ENCODE data around the gene PNKP. TPM values are rescaled to one million over a fixed set of nuclear protein-coding genes. Genes with fewer than 3 reads are reported as not detected.

PNKP gene
- total and polyA plus RNA-seq, 10 of the 15 experiments (the other 5 are each of a cell fraction or from before 2014, with no cell fraction given): 2.9 to 82.3 (median 33.2) TPM

DNA sequence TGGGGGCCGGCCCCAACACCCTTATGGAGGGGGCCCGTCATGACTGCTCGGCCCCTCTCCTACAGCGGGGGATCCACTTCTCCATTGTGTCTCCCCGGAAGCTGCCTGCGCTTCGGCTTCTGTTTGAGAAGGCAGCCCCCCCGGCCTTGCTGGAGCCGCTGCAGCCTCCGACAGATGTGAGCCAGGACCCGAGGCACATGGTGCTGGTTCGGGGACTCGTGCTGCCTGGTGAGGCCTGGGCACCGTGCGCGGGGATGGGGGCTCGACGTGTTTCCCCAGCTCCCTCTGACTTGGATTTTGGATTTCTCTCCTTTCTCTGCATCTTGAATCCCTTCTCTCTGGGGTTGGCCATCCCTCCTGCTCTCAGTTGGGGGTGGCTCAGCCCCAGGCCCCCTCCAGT, 37.7 kb downstream of the PNKP start:
- Histone ChIP-seq H3K4me2 (ENCODE audit: control insufficient read depth, insufficient read depth) (no peak overlapping the region), H2AFZ (ENCODE audit: control insufficient read depth, low read depth, low read length) (no peak overlapping the region), H3K9ac (ENCODE audit: control insufficient read depth, insufficient read depth, low read length) (no peak overlapping the region), H3K27ac (ENCODE audit: control insufficient read depth, insufficient read depth) (no peak overlapping the region), H4K20me1 (ENCODE audit: control insufficient read depth, insufficient read depth) (peaks cover 3% of the 10 kb centered on the region), H3K4me1 (ENCODE audit: control insufficient read depth, insufficient read depth, low read length) (no peaks in the 10 kb centered on the region), H3K36me3 (ENCODE audit: control insufficient read depth in 2 of 2, insufficient read depth in 2 of 2, low read length in 1 of 2) (peaks cover 12 to 24% of the 10 kb centered on the region in 2 experiments), H3K9me3 (replicated peaks; ENCODE audit: control insufficient read depth, insufficient read depth, low read length) (no peaks in the 10 kb centered on the region), H3K27me3 (replicated peaks in 1 of 2; ENCODE audit: control insufficient read depth in 2 of 2, insufficient read depth in 2 of 2, low read length in 1 of 2) (no peaks in the 10 kb centered on the region), H3K4me3 (no peak overlapping the region), H3K79me2 (ENCODE audit: control insufficient read depth, insufficient read depth, low read length) (no peaks in the 10 kb centered on the region)
- 80% methylated on average over 18 of the region's 18 CpGs for WGBS (ENCODE audit: insufficient coverage, insufficient replicate concordance, low lambda C conversion rate, missing lambda C conversion rate)
- intact Hi-C loops (cut with micrococcal nuclease; ENCODE audit: unreplicated experiment) (no loop called here), in situ Hi-C loops (cut with MboI) (no loop called here)
- ChIA-PET RAD21 (ENCODE audit: unreplicated experiment) (no interaction called here), POLR2A (interaction anchor here (1.1 kb wide), 1 partner anchor 82 kb away, joined by 5 read pairs; no protein-coding TSS in a partner anchor), SMC1A (ENCODE audit: uncharacterized antibody, unreplicated experiment) (no interaction called here), CTCF (no interaction called here)
- ATAC-seq: no peak
- FAIRE-seq: no peak
- TF ChIP-seq PML (IDR thresholded peaks at IDR 0.05; ENCODE audit: low read length) (no peak), MTA2 (IDR thresholded peaks at IDR 0.05; ENCODE audit: low read depth) (no peak), ZNF217 (IDR thresholded peaks at IDR 0.05) (no peak), TCF7 (IDR thresholded peaks at IDR 0.05; ENCODE audit: borderline replicate concordance) (no peak), ZBED1 (IDR thresholded peaks at IDR 0.05; ENCODE audit: borderline replicate concordance) (no peak), NRF1 (conservative IDR thresholded peaks at IDR 0.05; ENCODE audit: low read depth, low read length) (no peak), STAT3 (IDR thresholded peaks at IDR 0.05; ENCODE audit: low read depth, low read length) (no peak), MEF2B (IDR thresholded peaks at IDR 0.05; ENCODE audit: partially characterized antibody, poor library complexity, severe bottlenecking) (no peak), NFYB (IDR thresholded peaks at IDR 0.05; ENCODE audit: insufficient read depth, low read depth, low read length) (no peak), ZNF207 (IDR thresholded peaks at IDR 0.05; ENCODE audit: borderline replicate concordance) (no peak), POU2F2 (IDR thresholded peaks at IDR 0.05; ENCODE audit: borderline replicate concordance, low read depth, low read length) (no peak), LARP7 (IDR thresholded peaks at IDR 0.05) (no peak)
- TF ChIP-seq, protein P1, sequence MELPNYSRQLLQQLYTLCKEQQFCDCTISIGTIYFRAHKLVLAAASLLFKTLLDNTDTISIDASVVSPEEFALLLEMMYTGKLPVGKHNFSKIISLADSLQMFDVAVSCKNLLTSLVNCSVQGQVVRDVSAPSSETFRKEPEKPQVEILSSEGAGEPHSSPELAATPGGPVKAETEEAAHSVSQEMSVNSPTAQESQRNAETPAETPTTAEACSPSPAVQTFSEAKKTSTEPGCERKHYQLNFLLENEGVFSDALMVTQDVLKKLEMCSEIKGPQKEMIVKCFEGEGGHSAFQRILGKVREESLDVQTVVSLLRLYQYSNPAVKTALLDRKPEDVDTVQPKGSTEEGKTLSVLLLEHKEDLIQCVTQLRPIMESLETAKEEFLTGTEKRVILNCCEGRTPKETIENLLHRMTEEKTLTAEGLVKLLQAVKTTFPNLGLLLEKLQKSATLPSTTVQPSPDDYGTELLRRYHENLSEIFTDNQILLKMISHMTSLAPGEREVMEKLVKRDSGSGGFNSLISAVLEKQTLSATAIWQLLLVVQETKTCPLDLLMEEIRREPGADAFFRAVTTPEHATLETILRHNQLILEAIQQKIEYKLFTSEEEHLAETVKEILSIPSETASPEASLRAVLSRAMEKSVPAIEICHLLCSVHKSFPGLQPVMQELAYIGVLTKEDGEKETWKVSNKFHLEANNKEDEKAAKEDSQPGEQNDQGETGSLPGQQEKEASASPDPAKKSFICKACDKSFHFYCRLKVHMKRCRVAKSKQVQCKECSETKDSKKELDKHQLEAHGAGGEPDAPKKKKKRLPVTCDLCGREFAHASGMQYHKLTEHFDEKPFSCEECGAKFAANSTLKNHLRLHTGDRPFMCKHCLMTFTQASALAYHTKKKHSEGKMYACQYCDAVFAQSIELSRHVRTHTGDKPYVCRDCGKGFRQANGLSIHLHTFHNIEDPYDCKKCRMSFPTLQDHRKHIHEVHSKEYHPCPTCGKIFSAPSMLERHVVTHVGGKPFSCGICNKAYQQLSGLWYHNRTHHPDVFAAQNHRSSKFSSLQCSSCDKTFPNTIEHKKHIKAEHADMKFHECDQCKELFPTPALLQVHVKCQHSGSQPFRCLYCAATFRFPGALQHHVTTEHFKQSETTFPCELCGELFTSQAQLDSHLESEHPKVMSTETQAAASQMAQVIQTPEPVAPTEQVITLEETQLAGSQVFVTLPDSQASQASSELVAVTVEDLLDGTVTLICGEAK (IDR thresholded peaks at IDR 0.05; ENCODE audit: borderline replicate concordance): no peak
- TF ChIP-seq, protein P2, sequence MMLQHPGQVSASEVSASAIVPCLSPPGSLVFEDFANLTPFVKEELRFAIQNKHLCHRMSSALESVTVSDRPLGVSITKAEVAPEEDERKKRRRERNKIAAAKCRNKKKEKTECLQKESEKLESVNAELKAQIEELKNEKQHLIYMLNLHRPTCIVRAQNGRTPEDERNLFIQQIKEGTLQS (IDR thresholded peaks at IDR 0.05; ENCODE audit: borderline replicate concordance, extremely low read depth, low read depth, low read length): no peak
- TF ChIP-seq, protein P3, sequence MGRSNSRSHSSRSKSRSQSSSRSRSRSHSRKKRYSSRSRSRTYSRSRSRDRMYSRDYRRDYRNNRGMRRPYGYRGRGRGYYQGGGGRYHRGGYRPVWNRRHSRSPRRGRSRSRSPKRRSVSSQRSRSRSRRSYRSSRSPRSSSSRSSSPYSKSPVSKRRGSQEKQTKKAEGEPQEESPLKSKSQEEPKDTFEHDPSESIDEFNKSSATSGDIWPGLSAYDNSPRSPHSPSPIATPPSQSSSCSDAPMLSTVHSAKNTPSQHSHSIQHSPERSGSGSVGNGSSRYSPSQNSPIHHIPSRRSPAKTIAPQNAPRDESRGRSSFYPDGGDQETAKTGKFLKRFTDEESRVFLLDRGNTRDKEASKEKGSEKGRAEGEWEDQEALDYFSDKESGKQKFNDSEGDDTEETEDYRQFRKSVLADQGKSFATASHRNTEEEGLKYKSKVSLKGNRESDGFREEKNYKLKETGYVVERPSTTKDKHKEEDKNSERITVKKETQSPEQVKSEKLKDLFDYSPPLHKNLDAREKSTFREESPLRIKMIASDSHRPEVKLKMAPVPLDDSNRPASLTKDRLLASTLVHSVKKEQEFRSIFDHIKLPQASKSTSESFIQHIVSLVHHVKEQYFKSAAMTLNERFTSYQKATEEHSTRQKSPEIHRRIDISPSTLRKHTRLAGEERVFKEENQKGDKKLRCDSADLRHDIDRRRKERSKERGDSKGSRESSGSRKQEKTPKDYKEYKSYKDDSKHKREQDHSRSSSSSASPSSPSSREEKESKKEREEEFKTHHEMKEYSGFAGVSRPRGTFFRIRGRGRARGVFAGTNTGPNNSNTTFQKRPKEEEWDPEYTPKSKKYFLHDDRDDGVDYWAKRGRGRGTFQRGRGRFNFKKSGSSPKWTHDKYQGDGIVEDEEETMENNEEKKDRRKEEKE (IDR thresholded peaks at IDR 0.05): no peak
- TF ChIP-seq, protein P4, sequence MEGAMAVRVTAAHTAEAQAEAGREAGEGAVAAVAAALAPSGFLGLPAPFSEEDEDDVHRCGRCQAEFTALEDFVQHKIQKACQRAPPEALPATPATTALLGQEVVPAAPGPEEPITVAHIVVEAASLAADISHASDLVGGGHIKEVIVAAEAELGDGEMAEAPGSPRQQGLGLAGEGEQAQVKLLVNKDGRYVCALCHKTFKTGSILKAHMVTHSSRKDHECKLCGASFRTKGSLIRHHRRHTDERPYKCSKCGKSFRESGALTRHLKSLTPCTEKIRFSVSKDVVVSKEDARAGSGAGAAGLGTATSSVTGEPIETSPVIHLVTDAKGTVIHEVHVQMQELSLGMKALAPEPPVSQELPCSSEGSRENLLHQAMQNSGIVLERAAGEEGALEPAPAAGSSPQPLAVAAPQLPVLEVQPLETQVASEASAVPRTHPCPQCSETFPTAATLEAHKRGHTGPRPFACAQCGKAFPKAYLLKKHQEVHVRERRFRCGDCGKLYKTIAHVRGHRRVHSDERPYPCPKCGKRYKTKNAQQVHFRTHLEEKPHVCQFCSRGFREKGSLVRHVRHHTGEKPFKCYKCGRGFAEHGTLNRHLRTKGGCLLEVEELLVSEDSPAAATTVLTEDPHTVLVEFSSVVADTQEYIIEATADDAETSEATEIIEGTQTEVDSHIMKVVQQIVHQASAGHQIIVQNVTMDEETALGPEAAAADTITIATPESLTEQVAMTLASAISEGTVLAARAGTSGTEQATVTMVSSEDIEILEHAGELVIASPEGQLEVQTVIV (IDR thresholded peaks at IDR 0.05; ENCODE audit: borderline replicate concordance, partially characterized antibody): no peak
- BruUV-seq (replicated peaks): no TSS peak
- no peak for DNase-seq (ENCODE audit: low read depth, low spot score)
